Measurements from ENCODE around the gene CCDC187. TPM values are rescaled to one million over a fixed set of nuclear protein-coding genes. Genes with fewer than 3 reads are reported as not detected.
A peak's percentile ranks its signal among the peaks of the same experiment; 100 is the strongest.

Gene CCDC187
- total RNA-seq, 1 experiment from 2014 or later = 0.04 TPM

DNA sequence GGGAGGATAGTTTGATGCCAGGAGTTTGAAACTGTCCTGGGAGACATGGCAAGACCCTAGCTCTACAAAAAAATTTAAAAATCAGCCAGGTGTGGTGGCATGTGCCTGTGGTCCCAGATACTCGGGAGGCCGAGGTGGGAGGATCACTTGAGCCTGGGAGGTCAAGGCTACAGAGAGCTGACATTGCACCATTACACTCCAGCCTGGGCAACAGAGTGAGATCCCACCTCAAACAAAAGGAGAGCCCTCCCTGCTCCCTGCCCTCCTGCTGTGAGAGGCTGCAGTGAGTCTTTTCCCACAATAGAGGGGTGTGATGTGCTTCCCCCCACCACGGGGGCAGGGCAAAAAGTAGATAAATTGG is 10.1 kb upstream of the CCDC187 start:
- POLR2A ChIA-PET = interaction anchor here (1.1 kb wide), 1 partner anchor 49 kb away, joined by 3 read pairs; no protein-coding TSS in a partner anchor
- H3K27ac Mint-ChIP-seq = no peak overlapping the region
- ATAC-seq = no peak

DNA sequence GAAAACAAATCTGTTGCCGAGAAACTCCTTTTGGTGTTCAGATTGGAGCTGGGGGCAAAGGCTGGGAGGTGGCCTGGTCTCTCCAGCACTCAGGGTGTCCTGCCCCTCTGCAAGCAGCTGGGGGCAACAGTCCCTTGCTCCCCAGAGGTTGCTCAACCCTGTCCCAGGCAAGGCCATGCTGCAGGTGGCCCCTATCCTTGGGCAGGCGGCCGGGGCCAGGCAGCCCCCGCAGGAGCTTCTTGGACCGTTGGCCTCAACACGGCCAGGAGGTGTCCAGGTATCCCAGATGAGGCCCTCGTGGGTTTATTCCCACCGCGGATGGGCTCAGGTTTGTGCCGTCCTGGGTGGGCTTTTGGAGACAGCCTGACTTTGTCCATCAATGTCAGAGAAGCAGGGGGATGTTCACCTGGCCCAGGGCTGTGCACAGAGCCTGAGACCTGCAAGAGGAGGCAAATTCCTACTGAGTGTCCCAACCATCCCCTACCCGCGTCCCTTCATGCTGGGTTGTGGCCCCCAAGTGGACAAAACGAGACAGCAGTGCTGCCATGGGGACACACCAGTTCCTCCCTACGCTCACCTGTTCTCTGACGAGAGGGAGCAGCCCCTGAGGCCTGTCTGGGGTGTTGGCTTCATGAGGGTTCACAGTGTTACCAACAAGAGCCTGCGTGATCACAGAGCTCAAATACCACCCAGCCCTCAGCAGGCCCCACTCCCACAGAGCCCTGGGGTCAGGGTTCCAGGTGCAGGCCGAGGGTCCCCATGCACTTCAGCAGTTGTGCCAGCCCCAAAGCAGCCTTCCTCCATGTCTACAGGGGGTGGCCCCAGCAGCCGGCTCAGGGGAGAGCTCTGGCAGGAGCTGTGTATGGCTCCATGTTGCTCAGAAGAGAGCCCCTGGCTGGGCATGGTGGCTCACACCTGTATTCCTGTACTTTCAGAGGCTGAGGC is 9.5 kb upstream of the CCDC187 start:
- CTCF ChIA-PET = interaction anchor here (0.6 to 1.9 kb wide), 12 partner anchors 10 to 139 kb away, joined by 3 to 15 read pairs (median 6); partner anchors contain the start of genes DNLZ, ENTR1, GPSM1 and PMPCA
- no peak for ATAC-seq
- POLR2A ChIA-PET = interaction anchor here (1.1 kb wide), 1 partner anchor 50 kb away, joined by 3 read pairs; no protein-coding TSS in a partner anchor

More for the DNA sequence above, 10.1 kb upstream of the CCDC187 start:
- DNase-seq (ENCODE audit: low spot score) = no peak
- TF ChIP-seq ZNF121 (CRISPR knock-in tag; IDR thresholded peaks at IDR 0.05) = peak; percentile 65
- TF ChIP-seq GABPB1 (CRISPR knock-in tag; IDR thresholded peaks at IDR 0.05) = no peak
- Mint-ChIP-seq H3K4me1 (no peaks in the 10 kb centered on the region), H3K4me3 (no peak overlapping the region), H3K9me3 (peaks cover 24% of the 10 kb centered on the region), H3K27me3 (ENCODE audit: low read depth) (no peaks in the 10 kb centered on the region; the same call in 1 of the 2 replicates), H3K36me3 (peaks cover 20% of the 10 kb centered on the region)
- CTCF ChIA-PET = interaction anchor here (1.6 to 1.8 kb wide), 2 partner anchors 26 to 49 kb away, joined by 9 to 10 read pairs; partner anchors contain the start of gene DNLZ

DNA sequence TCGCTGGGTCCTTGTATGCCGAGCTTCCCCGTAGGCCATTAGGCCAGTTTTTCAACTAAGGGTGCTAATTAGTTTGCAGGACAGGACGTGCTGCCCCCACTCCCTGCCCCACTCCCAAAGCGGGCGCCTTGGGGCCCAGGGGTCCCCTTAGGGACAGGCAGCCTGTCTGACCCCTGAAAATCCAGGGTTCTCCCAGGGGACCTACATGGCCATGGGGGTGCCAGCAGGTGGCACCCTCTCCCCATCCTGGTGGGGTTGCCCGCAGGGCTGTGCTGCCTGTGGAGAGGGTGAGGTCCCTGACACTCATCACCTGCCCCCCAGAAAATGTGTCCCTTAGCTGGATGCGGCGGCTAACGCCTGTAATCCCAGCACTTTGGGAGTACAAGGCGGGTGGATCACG is 8.5 kb upstream of the CCDC187 start:
- CTCF ChIA-PET = interaction anchor here (0.8 to 1.9 kb wide), 11 partner anchors 11 to 112 kb away, joined by 3 to 15 read pairs (median 6); partner anchors contain the start of genes DNLZ, ENTR1, GPSM1 and PMPCA
- Mint-ChIP-seq H3K9me3 (peaks cover 24% of the 10 kb centered on the region), H3K4me3 (no peak overlapping the region), H3K4me1 (no peaks in the 10 kb centered on the region), H3K27ac (no peak overlapping the region), H3K27me3 (ENCODE audit: low read depth) (no peaks in the 10 kb centered on the region; the same call in 1 of the 2 replicates), H3K36me3 (peaks cover 20% of the 10 kb centered on the region)
- POLR2A ChIA-PET = no interaction called here
- ATAC-seq (peak; percentile 56), DNase-seq (ENCODE audit: low spot score) (no peak)
- TF ChIP-seq, protein P1, sequence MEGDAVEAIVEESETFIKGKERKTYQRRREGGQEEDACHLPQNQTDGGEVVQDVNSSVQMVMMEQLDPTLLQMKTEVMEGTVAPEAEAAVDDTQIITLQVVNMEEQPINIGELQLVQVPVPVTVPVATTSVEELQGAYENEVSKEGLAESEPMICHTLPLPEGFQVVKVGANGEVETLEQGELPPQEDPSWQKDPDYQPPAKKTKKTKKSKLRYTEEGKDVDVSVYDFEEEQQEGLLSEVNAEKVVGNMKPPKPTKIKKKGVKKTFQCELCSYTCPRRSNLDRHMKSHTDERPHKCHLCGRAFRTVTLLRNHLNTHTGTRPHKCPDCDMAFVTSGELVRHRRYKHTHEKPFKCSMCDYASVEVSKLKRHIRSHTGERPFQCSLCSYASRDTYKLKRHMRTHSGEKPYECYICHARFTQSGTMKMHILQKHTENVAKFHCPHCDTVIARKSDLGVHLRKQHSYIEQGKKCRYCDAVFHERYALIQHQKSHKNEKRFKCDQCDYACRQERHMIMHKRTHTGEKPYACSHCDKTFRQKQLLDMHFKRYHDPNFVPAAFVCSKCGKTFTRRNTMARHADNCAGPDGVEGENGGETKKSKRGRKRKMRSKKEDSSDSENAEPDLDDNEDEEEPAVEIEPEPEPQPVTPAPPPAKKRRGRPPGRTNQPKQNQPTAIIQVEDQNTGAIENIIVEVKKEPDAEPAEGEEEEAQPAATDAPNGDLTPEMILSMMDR (IDR thresholded peaks at IDR 0.05) = 0 out of 2 replicates have a peak, but pooled peaks have one; percentile 10
- no peak for TF ChIP-seq CBFB (CRISPR knock-in tag; IDR thresholded peaks at IDR 0.05; ENCODE audit: low read depth)
- TF ChIP-seq ZNF317 (CRISPR knock-in tag; IDR thresholded peaks at IDR 0.05; ENCODE audit: borderline replicate concordance, low read depth) = no peak
- 0 out of 2 replicates have a peak, but pooled peaks have one; percentile 29 for TF ChIP-seq ZNF423 (CRISPR knock-in tag; IDR thresholded peaks at IDR 0.05)
- no peak for TF ChIP-seq TEAD1 (CRISPR knock-in tag; IDR thresholded peaks at IDR 0.05)

More for the DNA sequence above, 9.5 kb upstream of the CCDC187 start:
- Mint-ChIP-seq H3K27me3 (ENCODE audit: low read depth) (no peaks in the 10 kb centered on the region; the same call in 1 of the 2 replicates), H3K4me1 (no peaks in the 10 kb centered on the region), H3K9me3 (peaks cover 24% of the 10 kb centered on the region), H3K4me3 (no peak overlapping the region), H3K27ac (no peak overlapping the region), H3K36me3 (peaks cover 20% of the 10 kb centered on the region)
- DNase-seq (ENCODE audit: low spot score) = no peak
- TF ChIP-seq, protein P2, sequence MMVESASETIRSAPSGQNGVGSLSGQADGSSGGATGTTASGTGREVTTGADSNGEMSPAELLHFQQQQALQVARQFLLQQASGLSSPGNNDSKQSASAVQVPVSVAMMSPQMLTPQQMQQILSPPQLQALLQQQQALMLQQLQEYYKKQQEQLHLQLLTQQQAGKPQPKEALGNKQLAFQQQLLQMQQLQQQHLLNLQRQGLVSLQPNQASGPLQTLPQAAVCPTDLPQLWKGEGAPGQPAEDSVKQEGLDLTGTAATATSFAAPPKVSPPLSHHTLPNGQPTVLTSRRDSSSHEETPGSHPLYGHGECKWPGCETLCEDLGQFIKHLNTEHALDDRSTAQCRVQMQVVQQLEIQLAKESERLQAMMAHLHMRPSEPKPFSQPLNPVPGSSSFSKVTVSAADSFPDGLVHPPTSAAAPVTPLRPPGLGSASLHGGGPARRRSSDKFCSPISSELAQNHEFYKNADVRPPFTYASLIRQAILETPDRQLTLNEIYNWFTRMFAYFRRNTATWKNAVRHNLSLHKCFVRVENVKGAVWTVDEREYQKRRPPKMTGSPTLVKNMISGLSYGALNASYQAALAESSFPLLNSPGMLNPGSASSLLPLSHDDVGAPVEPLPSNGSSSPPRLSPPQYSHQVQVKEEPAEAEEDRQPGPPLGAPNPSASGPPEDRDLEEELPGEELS (CRISPR knock-in tag; IDR thresholded peaks at IDR 0.05) = no peak
- TF ChIP-seq GRHL2 (CRISPR knock-in tag; IDR thresholded peaks at IDR 0.05; ENCODE audit: insufficient replicate concordance, severe bottlenecking) (no peak), ETV6 (CRISPR knock-in tag; IDR thresholded peaks at IDR 0.05) (no peak), RORB (CRISPR knock-in tag; IDR thresholded peaks at IDR 0.05) (no peak), ZNF416 (CRISPR knock-in tag; IDR thresholded peaks at IDR 0.05) (no peak)
- TF ChIP-seq, protein P3, sequence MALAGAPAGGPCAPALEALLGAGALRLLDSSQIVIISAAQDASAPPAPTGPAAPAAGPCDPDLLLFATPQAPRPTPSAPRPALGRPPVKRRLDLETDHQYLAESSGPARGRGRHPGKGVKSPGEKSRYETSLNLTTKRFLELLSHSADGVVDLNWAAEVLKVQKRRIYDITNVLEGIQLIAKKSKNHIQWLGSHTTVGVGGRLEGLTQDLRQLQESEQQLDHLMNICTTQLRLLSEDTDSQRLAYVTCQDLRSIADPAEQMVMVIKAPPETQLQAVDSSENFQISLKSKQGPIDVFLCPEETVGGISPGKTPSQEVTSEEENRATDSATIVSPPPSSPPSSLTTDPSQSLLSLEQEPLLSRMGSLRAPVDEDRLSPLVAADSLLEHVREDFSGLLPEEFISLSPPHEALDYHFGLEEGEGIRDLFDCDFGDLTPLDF (CRISPR knock-in tag; IDR thresholded peaks at IDR 0.05) = no peak
- TF ChIP-seq, protein P4, sequence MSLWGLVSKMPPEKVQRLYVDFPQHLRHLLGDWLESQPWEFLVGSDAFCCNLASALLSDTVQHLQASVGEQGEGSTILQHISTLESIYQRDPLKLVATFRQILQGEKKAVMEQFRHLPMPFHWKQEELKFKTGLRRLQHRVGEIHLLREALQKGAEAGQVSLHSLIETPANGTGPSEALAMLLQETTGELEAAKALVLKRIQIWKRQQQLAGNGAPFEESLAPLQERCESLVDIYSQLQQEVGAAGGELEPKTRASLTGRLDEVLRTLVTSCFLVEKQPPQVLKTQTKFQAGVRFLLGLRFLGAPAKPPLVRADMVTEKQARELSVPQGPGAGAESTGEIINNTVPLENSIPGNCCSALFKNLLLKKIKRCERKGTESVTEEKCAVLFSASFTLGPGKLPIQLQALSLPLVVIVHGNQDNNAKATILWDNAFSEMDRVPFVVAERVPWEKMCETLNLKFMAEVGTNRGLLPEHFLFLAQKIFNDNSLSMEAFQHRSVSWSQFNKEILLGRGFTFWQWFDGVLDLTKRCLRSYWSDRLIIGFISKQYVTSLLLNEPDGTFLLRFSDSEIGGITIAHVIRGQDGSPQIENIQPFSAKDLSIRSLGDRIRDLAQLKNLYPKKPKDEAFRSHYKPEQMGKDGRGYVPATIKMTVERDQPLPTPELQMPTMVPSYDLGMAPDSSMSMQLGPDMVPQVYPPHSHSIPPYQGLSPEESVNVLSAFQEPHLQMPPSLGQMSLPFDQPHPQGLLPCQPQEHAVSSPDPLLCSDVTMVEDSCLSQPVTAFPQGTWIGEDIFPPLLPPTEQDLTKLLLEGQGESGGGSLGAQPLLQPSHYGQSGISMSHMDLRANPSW (CRISPR knock-in tag; conservative IDR thresholded peaks at IDR 0.05; ENCODE audit: low read depth) = no peak
